T-helper 17 cell (primary cell): ENCODE results near the gene VWF. TPM values are rescaled to one million over a fixed set of nuclear protein-coding genes. Genes with fewer than 3 reads are reported as not detected.
A peak's percentile ranks its signal among the peaks of the same experiment; 100 is the strongest.

ENCODE experiments used
- ATAC-seq: fragments of 150-1000 bp; cut with Tn5 transposase; 2 replicates; pipeline ENCODE4 v1.10.0; 2021; ENCODE audit warnings: mild to moderate bottlenecking, moderate library complexity
- DNase-seq, 3 donors: peaks; one replicate each; pipeline versions ENCODE4 v3.0.0 to v3.0.0-alpha.2; 2020 to 2021
- H3K9me3 ChIP-seq: one replicate; pipeline ENCODE4 v1.7.0; 2013; ENCODE audit warnings: low read length, mild to moderate bottlenecking; ENCODE audit not compliant: control insufficient read depth, poor library complexity, severe bottlenecking
- H3K27ac Mint-ChIP-seq: one replicate; pipeline ENCODE4 v1.8.0; 2022; ENCODE audit warnings: mild to moderate bottlenecking, moderate library complexity, mixed read lengths
- H3K27me3 Mint-ChIP-seq: one replicate; pipeline ENCODE4 v1.8.0; 2022; ENCODE audit warnings: mixed read lengths
- H3K36me3 Mint-ChIP-seq: one replicate; pipeline ENCODE4 v1.8.0; 2022; ENCODE audit warnings: low read depth, mixed read lengths
- H3K4me1 Mint-ChIP-seq: one replicate; pipeline ENCODE4 v1.8.0; 2022; ENCODE audit warnings: mild to moderate bottlenecking, mixed read lengths
- H3K4me3 Mint-ChIP-seq: one replicate; pipeline ENCODE4 v1.8.0; 2022; ENCODE audit warnings: mild to moderate bottlenecking, moderate library complexity, mixed read lengths
- total RNA-seq, 4 donors: library from RNA in 2 of 4; stranded (reverse) in 2 of 4; gene quantifications; one replicate each; pipeline ENCODE4 v1.2.3 and lab custom pipeline; 2022 to 2026

VWF gene
- total RNA-seq, 2 donors from 2014 or later, result 0.55 to 4.1 TPM

DNA sequence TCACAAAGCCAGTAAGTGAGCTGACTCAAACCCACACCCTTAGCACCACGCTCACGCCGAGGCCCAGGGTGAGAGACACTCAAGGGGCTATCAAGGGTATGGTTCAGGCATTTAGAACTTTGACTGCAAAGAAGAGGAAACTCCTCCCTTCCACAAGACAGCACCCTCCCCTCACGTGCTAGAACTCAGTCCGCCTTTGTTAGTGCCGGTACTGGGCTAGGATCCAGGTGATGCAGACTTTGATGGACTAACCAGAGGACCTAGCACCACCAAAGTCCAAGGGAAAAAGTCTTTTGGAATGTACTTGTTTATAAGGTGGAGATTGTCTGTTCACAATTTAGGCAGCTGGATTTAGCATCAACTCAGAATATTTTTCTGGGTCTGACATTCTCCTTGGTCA, 33.7 kb downstream of the VWF start:
- Mint-ChIP-seq H3K4me1 (peaks cover 3% of the 10 kb centered on the region), H3K36me3 (peaks cover 11% of the 10 kb centered on the region), H3K27ac (no peak overlapping the region), H3K27me3 (peaks cover 45% of the 10 kb centered on the region), H3K4me3 (no peak overlapping the region)
- ATAC-seq (no peak), DNase-seq (no peak)
- no peaks in the 10 kb centered on the region for H3K9me3 ChIP-seq

DNA sequence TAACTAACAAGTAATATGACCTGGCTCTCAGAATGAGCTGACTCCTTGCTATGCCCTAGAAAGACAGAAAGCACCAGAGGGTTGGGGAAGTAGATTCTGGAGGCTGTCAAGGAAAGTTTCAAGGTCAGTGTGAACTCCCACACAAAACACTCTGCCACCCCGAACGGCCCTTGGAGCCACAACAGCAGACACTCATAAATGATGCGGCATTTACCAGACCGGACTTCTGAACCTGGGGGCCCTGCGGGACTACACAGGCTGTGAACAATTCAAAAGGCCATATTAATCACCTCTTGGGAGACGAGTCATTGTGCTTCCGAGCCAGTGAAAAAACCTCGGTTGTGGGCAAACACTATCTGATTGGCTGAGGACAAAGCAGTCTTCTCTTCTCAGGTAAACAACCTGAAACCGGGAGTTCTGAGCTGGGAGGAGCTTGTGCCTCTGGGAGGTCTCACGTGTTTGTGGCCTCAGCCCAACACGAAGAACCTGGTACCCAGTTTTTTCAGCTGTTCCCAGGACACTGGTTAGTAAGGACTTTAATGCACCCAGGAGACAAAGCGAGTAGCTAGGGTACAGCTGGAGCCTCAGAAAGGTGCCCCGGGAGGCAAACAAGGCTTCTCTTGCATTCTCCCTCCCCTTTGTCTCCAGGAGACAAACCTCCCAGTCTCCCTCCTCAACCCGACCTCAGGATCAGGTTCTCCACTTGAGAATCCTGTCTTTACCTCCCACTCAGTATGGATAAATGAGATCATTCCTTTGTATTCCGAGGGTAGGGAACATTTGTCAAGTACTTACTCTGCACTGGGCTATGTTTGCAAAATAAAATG, 35.3 kb downstream of the VWF start:
- no peak overlapping the region for H3K4me3 Mint-ChIP-seq
- ATAC-seq, result no peak
- peaks cover 2% of the 10 kb centered on the region for H3K4me1 Mint-ChIP-seq
- H3K27ac Mint-ChIP-seq, result no peak overlapping the region
- peaks cover 11% of the 10 kb centered on the region for H3K36me3 Mint-ChIP-seq
- peaks cover 40% of the 10 kb centered on the region for H3K27me3 Mint-ChIP-seq
- no peak for DNase-seq
- no peaks in the 10 kb centered on the region for H3K9me3 ChIP-seq

DNA sequence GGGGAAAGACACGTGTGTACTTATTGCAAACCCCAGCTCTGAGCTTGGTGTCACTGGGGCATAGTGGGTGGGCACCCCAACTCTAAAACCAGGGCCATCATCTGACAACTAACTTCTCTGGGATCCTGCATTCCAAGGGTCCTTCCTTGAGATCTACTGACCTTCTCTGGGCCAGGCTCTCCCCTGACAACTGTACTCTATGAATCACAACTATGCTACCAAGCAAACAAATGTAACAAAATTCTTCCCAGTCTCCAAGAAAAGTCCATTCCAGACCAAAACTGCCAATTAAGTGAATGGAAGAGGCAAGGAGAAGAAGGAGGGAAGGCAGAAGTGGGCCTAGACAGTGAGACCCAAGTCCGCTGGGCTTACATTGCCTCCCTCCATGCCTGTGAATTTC, 38.2 kb downstream of the VWF start:
- Mint-ChIP-seq H3K4me3 (no peak overlapping the region), H3K36me3 (peaks cover 4% of the 10 kb centered on the region), H3K4me1 (no peaks in the 10 kb centered on the region), H3K27me3 (peaks cover 28% of the 10 kb centered on the region), H3K27ac (no peak overlapping the region)
- H3K9me3 ChIP-seq, result no peaks in the 10 kb centered on the region
- DNase-seq, result no peak
- ATAC-seq, result no peak

DNA sequence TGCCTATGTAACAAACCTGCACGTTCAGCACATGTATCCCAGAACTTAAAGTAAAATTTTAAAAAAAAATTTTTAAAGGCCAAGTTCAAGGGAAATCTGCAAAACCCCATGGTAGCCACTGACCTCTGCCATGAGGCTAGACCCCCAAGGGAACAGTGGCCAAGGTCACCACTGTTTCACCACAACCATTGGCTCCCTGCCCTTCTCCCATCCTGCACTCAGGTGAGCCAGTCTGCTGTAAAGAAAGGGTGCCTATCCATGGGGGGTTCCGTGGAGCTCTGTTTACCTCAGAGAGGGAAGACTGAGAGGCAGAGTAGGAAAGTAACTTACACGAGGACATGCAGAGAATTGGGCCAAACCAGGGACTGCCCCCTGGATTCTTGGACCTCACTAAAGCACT, 38.6 kb downstream of the VWF start:
- no peak overlapping the region for H3K4me3 Mint-ChIP-seq
- H3K27ac Mint-ChIP-seq, result no peak overlapping the region
- peaks cover 32% of the 10 kb centered on the region for H3K27me3 Mint-ChIP-seq
- DNase-seq (no peak), ATAC-seq (no peak)
- peaks cover 4% of the 10 kb centered on the region for H3K36me3 Mint-ChIP-seq
- no peaks in the 10 kb centered on the region for H3K4me1 Mint-ChIP-seq
- no peaks in the 10 kb centered on the region for H3K9me3 ChIP-seq

DNA sequence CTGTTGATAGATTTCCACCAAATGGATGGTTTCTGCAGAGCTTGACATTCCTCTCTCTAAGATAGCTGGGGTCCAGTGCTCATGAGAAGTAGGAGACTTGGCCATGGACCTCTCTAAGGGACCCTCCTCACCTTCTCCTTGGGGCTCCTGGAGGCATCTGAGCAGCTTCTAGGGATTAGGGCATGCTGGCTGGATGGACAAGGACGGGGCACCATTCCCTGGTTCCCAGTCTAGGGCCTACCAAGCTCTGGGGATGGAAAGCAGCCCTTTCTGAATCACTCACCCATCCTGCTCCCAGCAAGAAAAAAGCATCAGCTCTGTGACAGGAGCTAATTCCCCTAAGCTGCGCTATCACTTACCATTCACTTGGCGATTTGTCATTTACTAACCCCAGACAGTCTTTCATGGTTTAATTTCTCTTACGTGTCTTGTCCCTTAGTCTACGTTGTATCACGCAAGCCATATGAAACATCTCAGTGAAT, 39.5 kb downstream of the VWF start:
- peaks cover 4% of the 10 kb centered on the region for H3K36me3 Mint-ChIP-seq

DNA sequence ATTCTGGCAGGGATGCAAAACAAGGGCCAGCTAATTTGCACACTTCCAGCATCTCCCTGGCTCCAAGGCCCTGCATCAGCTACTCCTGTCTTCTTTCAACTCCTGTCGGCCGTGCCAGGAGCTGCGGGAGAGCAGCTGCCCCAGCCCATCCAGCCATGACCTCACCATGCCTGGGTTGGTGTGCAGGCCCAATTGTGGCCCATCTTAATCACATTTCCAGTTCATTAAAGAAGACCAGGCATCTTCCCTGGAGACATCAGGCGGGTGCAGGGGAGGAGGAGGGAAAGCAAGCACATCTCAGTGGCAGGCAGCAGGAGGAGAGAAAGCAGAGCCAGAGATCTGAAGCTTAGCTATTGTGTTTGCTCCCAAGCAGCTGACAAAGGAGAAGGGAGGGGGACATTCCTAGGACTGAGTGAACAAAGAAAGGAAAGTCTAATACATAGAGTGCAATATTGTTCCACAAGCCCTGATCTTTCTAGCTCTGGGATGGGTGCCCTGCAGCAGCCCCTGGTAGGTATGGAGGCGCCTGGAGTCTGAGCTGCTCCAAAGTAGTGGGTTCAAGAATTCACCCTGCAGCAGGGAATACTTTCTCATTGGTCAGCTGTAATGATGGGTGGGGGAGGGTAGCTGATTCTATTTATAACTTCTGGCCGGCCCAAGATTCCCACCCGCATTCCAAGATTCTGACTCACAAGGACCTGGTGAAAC, 40.1 kb downstream of the VWF start:
- Mint-ChIP-seq H3K4me1 (no peaks in the 10 kb centered on the region), H3K27me3 (peaks cover 36% of the 10 kb centered on the region), H3K36me3 (peaks cover 4% of the 10 kb centered on the region), H3K4me3 (no peak overlapping the region), H3K27ac (no peak overlapping the region)
- no peaks in the 10 kb centered on the region for H3K9me3 ChIP-seq
- no peak for ATAC-seq
- DNase-seq, result no peak

More for the DNA sequence above, 39.5 kb downstream of the VWF start:
- peaks cover 36% of the 10 kb centered on the region for H3K27me3 Mint-ChIP-seq
- no peak overlapping the region for H3K27ac Mint-ChIP-seq
- no peak for DNase-seq
- no peak for ATAC-seq
- no peaks in the 10 kb centered on the region for H3K4me1 Mint-ChIP-seq
- no peaks in the 10 kb centered on the region for H3K9me3 ChIP-seq
- H3K4me3 Mint-ChIP-seq, result no peak overlapping the region

DNA sequence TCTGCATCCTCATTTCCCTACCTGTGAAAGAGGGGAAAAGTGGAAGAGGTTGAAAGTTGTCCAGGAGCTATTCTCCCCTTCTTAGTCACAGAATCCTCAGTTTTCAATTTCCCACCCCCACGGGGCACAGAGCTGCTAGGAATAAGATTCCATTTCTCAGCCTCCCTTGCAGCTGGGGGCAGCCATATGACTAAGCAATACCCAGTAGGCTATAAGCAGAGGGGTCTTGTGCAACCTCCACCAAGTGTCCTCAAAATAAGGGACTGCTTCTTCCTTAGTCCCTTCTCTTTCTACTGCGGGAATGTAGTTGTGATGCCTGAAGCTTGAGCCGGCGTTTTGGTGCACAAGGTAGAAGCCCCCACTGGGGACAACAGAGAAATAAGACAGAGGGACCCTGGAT, 40.9 kb downstream of the VWF start:
- DNase-seq, result no peak
- no peak overlapping the region for H3K27ac Mint-ChIP-seq
- H3K36me3 Mint-ChIP-seq, result peaks cover 4% of the 10 kb centered on the region
- ATAC-seq, result no peak
- H3K27me3 Mint-ChIP-seq, result peaks cover 36% of the 10 kb centered on the region
- H3K9me3 ChIP-seq, result no peaks in the 10 kb centered on the region
- H3K4me3 Mint-ChIP-seq, result no peak overlapping the region
- H3K4me1 Mint-ChIP-seq, result no peaks in the 10 kb centered on the region

DNA sequence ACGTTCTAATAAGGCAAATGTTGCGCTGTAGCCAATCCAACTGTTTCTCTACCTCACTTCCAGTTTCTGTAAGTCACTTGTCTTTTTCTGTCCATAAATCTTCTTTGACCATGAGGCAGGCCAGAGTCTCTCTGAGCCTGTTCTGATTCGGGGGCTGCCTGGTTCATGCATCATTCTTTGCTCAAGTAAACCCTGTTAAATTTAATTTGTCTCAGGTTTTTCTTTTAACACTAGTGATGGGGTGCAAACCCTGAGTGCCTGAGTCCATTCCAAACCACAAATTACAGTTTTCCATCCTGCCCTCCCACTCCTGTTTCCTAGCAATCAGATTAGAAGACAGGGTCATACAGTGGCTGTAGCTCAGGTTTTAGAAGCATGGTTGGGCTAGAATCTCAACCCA, 41.9 kb downstream of the VWF start:
- ATAC-seq, result no peak
- Mint-ChIP-seq H3K27ac (no peak overlapping the region), H3K4me3 (no peak overlapping the region), H3K4me1 (peaks cover 2% of the 10 kb centered on the region), H3K36me3 (peaks cover 4% of the 10 kb centered on the region), H3K27me3 (peaks cover 38% of the 10 kb centered on the region)
- DNase-seq, result no peak
- H3K9me3 ChIP-seq, result no peaks in the 10 kb centered on the region

DNA sequence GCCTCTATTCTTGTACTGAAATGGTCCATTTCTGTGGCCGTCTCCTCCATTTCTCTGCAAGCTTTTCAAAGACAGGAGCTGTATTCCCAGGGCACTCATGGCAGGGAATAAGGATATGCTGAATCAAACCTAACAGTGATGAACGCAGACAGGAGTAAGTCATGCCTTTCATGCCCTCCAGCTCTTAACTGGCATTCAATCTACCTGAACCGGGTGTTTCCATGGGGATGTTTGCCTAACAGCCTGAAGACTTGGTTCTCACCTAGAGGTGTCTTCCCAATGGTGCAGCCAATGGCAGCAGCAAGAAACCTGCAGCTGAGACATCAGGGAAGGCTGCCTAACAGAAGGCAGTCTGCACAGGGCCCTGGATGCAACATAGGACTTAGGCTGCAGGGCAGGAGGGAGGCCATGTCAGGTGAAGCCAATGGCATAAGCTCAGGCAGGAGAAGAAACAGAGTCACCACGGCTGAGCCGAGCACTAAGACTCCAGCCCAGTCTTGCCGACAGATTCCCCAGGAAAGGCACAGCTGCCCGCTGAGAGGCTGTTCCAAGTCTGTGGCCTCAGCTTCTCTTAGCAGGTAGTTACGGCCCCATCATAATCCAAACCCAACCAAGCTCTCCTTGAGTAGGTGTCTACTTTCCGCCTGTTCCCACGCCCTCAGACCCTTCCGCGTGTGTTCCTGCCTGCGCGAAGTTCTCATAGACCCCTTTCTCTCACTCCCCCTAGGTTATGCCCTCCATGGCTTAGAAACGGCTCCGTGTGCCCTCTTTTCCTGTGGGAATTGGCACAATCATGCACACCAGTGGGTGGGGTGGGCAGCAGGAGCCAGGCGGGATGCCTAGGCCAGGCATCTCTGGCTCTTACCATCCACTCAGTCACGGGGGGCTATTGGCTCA, 44.1 kb downstream of the VWF start:
- Mint-ChIP-seq H3K36me3 (no peaks in the 10 kb centered on the region), H3K4me3 (no peak overlapping the region), H3K27me3 (peaks cover 46% of the 10 kb centered on the region), H3K4me1 (peaks cover 8% of the 10 kb centered on the region), H3K27ac (peak overlapping the region; percentile 62)
- DNase-seq (no peak), ATAC-seq (no peak)
- no peaks in the 10 kb centered on the region for H3K9me3 ChIP-seq

DNA sequence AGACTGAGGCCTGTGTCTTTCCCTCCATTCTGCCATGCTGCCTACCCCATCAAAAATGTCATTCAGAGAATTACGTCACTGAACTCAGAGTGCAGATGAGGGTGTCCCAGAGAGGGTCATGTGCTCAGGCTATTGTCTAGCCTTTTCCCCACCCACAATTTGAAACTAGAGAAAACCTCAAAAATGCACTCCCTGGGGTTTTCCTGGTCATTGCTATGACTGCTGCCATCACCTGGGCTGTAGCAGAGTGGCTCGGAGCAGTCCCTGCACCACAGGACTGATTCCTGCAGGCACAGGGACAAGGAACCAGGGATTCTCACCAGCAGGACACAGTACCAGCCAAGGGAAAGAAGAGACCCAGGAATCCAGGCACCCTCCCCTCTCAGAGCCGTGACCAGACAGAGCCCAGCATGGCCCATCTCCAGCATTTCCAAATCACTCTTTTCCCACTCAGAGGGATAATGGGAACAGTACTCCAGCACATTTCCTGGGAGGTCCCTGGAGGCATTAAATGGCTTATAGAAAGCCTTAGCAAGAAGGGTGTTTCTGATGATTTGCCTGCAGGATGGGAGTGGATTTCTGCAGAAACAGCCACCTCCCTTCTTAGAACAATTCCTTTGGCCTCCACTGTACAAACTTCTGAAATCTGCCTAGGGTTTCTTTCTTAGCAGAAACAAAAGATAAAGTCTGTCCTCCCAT, 45.9 kb downstream of the VWF start:
- Mint-ChIP-seq H3K27ac (no peak overlapping the region), H3K27me3 (peaks cover 55% of the 10 kb centered on the region)
- ATAC-seq, result no peak

DNA sequence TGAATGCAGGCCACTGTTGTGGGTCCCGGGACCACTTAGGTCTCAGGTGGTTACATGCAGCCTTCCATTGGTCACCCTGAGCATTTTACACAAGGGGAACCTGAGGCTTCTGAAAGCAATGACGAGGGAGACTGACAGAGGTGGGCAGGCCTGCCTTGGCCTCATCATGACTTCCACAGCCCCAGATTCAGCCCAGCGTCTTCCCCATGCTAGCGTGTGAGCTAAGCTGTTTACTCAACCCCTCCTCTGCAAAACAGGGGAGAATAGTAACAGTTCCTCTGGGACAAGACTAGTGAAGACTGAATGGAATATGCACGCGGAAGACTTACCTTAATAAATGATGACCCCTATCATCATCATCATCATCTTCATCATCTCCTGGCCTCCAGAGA, 46.8 kb downstream of the VWF start:
- H3K36me3 Mint-ChIP-seq, result no peaks in the 10 kb centered on the region
- H3K27me3 Mint-ChIP-seq, result peaks cover 57% of the 10 kb centered on the region
- H3K27ac Mint-ChIP-seq, result no peak overlapping the region

More for the DNA sequence above, 45.9 kb downstream of the VWF start:
- Mint-ChIP-seq H3K4me1 (peaks cover 23% of the 10 kb centered on the region), H3K36me3 (no peaks in the 10 kb centered on the region), H3K4me3 (no peak overlapping the region)
- no peak for DNase-seq
- no peaks in the 10 kb centered on the region for H3K9me3 ChIP-seq

DNA sequence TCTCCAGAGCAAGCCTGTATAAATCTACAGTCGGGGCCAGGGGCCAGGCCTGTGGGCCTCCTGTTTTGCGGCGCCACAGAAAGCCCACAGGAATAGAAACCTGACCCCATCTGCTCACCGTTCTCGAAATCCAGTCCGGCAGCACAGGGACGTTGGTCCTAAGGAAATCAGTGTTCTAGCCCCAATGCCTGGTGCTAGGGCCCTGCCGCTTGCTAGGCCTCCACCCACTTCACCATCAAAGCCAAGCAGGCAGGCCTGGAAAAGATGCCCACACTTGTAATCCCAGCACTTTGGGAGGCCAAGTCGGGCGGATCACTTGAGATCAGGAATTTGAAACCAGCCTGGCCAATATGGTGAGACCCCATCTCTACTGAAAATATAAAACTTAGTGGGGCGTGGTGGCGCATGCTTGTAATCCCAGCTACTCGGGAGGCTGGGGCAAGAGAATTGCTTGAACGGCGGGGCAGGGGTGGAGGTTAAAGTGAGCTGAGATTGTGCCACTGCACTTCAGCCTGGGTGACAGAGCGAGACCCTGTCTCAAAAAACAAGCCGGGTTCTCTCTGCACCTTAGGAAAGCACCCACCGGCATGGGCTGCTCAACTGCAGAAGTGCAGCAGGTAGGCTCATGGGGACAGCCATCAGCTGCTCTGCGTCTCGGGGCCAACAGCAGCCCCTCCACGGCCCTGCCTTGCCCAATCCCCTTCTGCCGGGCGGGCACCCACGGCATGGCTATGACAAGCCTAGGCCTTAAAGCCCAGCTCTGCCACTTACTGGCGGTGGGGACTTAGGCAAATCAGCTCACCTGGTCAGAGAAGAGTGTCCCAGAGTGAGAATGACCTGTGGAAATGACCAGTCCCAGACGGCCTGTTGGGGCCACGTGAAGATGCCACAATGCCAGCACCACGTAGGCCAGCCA, 47.4 kb downstream of the VWF start:
- Mint-ChIP-seq H3K4me3 (no peak overlapping the region), H3K36me3 (no peaks in the 10 kb centered on the region), H3K4me1 (peaks cover 23% of the 10 kb centered on the region), H3K27ac (no peak overlapping the region), H3K27me3 (peaks cover 61% of the 10 kb centered on the region)
- no peaks in the 10 kb centered on the region for H3K9me3 ChIP-seq
- ATAC-seq (no peak), DNase-seq (no peak)

More for the DNA sequence above, 46.8 kb downstream of the VWF start:
- Mint-ChIP-seq H3K4me1 (peaks cover 23% of the 10 kb centered on the region), H3K4me3 (no peak overlapping the region)
- DNase-seq (no peak), ATAC-seq (no peak)
- no peaks in the 10 kb centered on the region for H3K9me3 ChIP-seq
